ENCODE measurements around the gene LILRB1. TPM values are rescaled to one million over a fixed set of nuclear protein-coding genes. Genes with fewer than 3 reads are reported as not detected.

Gene LILRB1
- 0.03 TPM in 1 of 5 replicates, not detected in the others for total RNA-seq (2022; extraction: Qiagen RNA extraction; ENCODE audit: low read depth)

DNA sequence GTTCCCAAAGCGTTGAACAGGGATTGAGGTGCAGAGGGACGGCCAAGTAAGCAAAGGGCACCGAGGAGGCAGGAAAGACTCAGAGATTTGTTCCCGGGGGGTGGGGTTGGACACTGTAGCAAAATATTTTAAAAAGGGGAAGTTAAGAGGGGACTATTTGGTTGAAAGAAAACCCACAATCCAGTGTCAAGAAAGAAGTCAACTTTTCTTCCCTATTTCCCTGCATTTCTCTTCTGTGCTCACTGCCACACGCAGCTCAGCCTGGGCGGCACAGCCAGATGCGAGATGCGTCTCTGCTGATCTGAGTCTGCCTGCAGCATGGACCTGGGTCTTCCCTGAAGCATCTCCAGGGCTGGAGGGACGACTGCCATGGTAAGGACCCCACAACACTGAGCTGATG is at the start of gene LILRB1:
Gene LILRB1 (plus strand): TSS at position 223 of the 400 bp plus-strand sequence. CDS start 590 bp downstream, outside the sequence.

DNA sequence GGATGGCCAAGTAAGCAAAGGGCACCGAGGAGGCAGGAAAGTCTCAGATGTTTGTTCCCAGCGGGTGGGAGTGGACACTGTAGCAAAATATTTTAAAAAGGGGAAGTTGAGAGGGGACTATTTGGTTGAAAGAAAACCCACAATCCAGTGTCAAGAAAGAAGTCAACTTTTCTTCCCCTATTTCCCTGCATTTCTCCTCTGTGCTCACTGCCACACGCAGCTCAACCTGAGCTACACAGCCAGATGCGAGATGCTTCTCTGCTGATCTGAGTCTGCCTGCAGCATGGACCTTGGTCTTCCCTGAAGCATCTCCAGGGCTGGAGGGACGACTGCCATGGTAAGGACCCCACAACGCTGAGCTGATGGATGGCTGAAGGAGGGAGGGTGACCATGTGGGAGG is 36.8 kb upstream of the LILRB1 start, which contains the start of gene LILRA1:
Gene LILRA1 (plus strand): TSS at position 188 of the 400 bp plus-strand sequence. CDS start 613 bp downstream, outside the sequence.

DNA sequence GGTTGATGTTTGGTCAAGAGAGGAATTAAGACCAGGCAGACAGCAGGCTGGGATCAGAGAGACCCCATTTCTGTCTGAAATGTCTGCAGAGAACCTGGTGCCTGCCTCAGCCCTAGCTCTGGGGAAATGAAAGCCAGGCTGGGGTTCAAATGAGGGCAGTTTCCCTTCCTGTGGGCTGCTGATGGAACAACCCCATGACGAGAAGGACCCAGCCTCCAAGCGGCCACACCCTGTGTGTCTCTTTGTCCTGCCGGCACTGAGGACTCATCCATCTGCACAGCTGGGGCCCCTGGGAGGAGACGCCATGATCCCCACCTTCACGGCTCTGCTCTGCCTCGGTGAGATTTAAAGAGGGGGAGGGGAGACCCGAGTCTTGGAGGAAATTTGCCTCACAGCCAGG is 32.4 kb downstream of the LILRB1 start, which contains the start of gene LILRB4:
Gene LILRB4 (plus strand): TSS at position 256 of the 400 bp plus-strand sequence. CDS start 49 bp downstream, at position 305.

Other genes starting within 250 kb of the LILRB1 start
- 0.28 to 0.31 TPM in 2 of 5 replicates, not detected in the others for gene TTYH1, start 215.0 kb upstream of the LILRB1 start, total RNA-seq (2022; extraction: Qiagen RNA extraction; ENCODE audit: low read depth)
- gene LENG8, start 181.3 kb upstream of the LILRB1 start, total RNA-seq (2022; extraction: Qiagen RNA extraction; ENCODE audit: low read depth), result 62.1 to 135 TPM (median 115 TPM) in 5 replicates
- gene LENG9, start 166.7 kb upstream of the LILRB1 start, total RNA-seq (2022; extraction: Qiagen RNA extraction; ENCODE audit: low read depth), result 4.4 to 8.1 TPM (median 7.3 TPM) in 5 replicates
- 0.51 TPM in 1 of 5 replicates, not detected in the others for gene CDC42EP5, start 157.2 kb upstream of the LILRB1 start, total RNA-seq (2022; extraction: Qiagen RNA extraction; ENCODE audit: low read depth)
- gene LAIR2, start 127.7 kb upstream of the LILRB1 start, total RNA-seq (2022; extraction: Qiagen RNA extraction; ENCODE audit: low read depth), result not detected in 5 replicates
- gene LILRA2, start 56.7 kb upstream of the LILRB1 start, total RNA-seq (2022; extraction: Qiagen RNA extraction; ENCODE audit: low read depth), result not detected in 5 replicates
- not detected in 5 replicates for gene LILRA1, start 36.9 kb upstream of the LILRB1 start, total RNA-seq (2022; extraction: Qiagen RNA extraction; ENCODE audit: low read depth)
- not detected in 5 replicates for gene LILRB4, start 32.5 kb downstream of the LILRB1 start, total RNA-seq (2022; extraction: Qiagen RNA extraction; ENCODE audit: low read depth)
- not detected in 5 replicates for gene KIR3DL3, start 94.0 kb downstream of the LILRB1 start, total RNA-seq (2022; extraction: Qiagen RNA extraction; ENCODE audit: low read depth)
- gene KIR2DL3, start 108.0 kb downstream of the LILRB1 start, total RNA-seq (2022; extraction: Qiagen RNA extraction; ENCODE audit: low read depth), result not detected in 5 replicates
- not detected in 5 replicates for gene KIR2DL1, start 139.3 kb downstream of the LILRB1 start, total RNA-seq (2022; extraction: Qiagen RNA extraction; ENCODE audit: low read depth)
- gene KIR2DL4, start 173.1 kb downstream of the LILRB1 start, total RNA-seq (2022; extraction: Qiagen RNA extraction; ENCODE audit: low read depth), result not detected in 5 replicates
- not detected in 5 replicates for gene KIR3DL1, start 186.0 kb downstream of the LILRB1 start, total RNA-seq (2022; extraction: Qiagen RNA extraction; ENCODE audit: low read depth)
- not detected in 5 replicates for gene KIR2DS4, start 202.2 kb downstream of the LILRB1 start, total RNA-seq (2022; extraction: Qiagen RNA extraction; ENCODE audit: low read depth)
- gene KIR3DL2, start 220.0 kb downstream of the LILRB1 start, total RNA-seq (2022; extraction: Qiagen RNA extraction; ENCODE audit: low read depth), result not detected in 5 replicates
- not detected in 5 replicates for gene FCAR, start 243.8 kb downstream of the LILRB1 start, total RNA-seq (2022; extraction: Qiagen RNA extraction; ENCODE audit: low read depth)